NCI-H2196 (cell line): ENCODE data around the gene KLHL5.

Source experiments
- DNase-seq: peaks from one replicate; lab custom pipeline; 2025; ENCODE audit not compliant: unreplicated experiment; lab: John Stamatoyannopoulos, UW

Gene KLHL5

DNA sequence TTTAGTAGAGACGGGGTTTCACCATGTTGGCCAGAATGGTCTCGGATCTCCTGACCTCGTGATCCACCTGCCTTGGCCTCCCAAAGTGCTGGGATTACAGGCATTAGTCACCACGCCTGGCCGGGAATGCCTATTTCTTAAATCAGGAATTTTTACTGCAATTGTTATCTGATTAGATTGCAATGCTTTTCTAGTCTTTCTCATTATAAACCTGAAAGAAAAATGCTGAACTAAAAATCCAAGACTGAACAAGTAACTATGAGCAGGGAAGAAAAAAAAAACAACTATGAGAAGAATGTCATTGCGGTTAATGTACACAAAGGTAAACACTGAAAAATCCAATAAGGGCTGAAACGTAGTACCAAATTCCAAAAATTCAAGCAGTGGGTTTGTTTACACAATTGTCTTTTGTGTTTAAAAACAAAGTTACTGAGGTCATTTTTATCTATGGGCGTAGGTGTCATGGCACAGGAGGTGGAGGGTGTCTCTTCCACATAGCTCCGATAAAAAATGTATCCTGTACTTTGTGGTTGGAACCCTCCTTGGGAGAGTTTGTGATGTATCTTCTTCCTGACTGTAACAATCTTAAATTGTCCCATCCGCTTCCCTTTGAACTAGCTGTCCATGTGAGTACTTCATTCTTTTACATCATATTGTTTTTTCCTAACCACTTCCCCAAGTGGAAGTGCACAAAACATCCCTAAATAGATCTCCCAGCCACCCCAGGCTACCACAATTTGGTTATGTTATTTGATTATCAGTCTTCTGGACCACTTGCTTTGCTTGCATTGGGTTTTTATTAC, 18.8 kb upstream of the KLHL5 start:
- no peak for DNase-seq

- no peak for DNase-seq
Measured at GRCh38 chr4:39043861-39044363, 18.1 kb upstream of the KLHL5 start.

GRCh38 chr4:39044364-39044955, 17.6 kb upstream of the KLHL5 start:
- DNase-seq, result peak; percentile 73

DNA sequence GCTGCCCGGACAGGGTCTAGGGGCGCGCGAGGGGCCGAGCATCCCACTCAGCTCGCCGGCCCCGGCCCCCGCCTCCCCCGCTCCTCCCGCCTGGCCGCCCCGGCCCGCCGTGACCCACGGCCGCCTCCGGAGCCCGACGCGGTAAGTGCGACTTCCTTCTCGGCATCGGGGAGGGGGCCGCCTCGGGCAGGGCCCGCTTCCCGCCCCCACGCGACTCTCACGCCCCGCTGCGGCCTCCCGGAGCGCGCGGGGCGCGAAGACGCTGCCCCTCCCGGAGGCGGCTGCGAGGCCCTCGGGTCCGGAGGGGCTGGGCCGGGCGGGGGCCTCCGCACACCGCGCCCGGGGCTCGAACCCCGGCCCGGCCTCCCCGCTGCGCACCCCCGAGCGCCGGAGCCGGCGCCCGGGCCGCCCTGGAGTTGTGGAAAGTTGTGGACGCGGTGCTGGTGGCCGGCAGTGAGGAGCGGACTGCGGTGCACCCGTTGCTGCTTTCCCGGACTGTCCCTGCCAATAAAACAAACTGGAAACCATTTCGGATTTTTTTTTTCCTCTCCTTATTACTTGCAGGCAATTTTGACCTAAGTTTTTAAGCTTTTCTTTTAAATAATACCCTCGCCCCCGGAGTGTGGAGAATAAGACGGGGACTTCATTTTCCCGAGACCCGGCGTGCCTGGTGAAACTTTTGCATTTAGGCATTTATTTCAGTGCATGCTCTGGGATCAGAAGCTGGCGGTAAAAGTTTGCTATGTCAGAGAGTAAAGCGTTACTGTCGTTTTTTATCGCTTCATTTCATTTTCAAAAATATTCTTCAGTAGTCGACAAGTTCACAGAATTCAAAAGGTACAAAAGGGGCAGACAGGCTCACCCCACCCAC, 16.8 kb upstream of the KLHL5 start:
- DNase-seq, result peak; percentile 47

DNA sequence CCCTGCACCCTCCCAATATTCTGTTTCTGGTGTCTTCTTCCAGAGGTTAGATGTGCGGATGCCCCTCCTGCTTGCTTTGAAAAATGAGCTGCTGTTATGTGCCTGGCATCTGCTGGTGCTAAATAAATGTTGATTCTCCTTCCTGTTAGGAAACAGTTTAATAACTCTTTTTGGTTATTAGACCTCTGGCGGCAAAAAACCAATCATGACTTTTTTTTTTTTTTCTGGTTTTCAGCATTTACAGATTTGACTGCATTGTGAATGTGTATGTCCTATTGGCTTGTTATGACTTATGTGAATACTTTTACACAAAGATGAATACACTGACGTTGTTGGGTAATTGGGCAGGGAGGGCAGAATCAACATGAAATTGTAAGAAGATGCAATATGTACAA, 16.2 kb upstream of the KLHL5 start:
- no peak for DNase-seq

DNA sequence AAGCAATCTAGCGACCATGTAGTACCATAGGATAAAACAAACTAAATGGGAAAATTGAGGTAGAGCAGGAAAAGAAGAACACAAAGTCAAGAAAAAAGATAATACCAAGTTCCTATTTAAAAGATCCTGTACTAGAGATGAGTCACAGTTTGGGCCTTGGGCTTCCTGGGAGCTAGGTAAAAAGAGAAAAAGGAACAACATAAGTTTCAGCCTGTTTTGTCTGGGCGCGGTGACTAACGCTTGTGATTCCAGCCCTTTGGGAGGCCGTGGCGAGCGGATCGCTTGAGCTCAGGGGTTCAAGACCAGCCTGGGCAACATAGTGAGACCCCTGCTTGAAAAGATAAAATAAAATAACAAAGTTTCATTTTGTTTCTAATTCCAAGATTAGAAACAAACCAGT, 15.8 kb upstream of the KLHL5 start:
- DNase-seq, result no peak

GRCh38 chr4:39047681-39048080, 14.4 kb upstream of the KLHL5 start:
- no peak for DNase-seq

DNA sequence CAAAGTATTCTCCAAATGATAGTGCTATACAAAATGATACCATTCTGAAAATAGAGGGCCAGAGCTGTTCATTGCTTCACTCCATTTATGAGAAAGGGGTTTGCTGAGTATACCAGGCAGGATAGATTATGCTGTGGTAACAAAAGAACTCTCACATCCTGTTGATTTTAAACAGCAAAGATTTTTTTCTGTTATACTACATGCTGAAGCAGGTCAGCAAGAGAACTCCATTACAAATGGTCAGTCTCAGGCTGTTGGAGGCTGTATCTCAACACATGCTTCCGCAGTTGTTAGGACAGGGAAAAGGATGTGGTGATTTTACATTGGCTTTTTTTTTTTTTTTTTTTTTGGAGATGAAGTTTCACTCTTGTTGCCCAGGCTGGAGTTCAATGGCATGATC, 13.7 kb upstream of the KLHL5 start:
- DNase-seq, result no peak

GRCh38 chr4:39050590-39050989, 11.4 kb upstream of the KLHL5 start:
- DNase-seq, result no peak

DNA sequence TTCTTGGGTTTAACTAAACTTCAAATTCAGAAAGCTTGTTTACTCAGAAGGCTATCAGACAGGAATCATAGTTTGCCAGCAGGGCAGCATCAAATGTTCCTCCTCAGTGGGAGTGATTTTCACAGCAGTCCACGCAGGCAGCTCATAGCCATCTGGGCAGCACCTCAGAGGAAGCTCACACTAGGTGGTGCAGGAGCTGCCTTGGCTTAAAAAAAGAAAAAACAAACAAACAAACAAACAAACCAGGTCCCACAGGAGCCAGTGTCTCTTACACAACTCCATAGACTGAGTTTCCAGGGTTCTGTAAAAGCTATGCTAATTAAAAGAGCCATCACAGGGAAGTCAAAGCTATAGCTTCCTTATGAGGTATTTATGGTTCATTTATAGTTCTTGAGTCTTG, 10.5 kb upstream of the KLHL5 start:
- no peak for DNase-seq

- DNase-seq, result no peak
Measured at GRCh38 chr4:39053983-39054382, 8.0 kb upstream of the KLHL5 start.

- DNase-seq, result no peak
Measured at GRCh38 chr4:39054497-39054896, 7.5 kb upstream of the KLHL5 start.

GRCh38 chr4:39056023-39056422, 6.0 kb upstream of the KLHL5 start:
- no peak for DNase-seq

GRCh38 chr4:39061457-39061856, 575 bp upstream of the KLHL5 start:
- no peak for DNase-seq

- no peak for DNase-seq
Measured at GRCh38 chr4:39062770-39063097, 702 bp downstream of the KLHL5 start.

DNA sequence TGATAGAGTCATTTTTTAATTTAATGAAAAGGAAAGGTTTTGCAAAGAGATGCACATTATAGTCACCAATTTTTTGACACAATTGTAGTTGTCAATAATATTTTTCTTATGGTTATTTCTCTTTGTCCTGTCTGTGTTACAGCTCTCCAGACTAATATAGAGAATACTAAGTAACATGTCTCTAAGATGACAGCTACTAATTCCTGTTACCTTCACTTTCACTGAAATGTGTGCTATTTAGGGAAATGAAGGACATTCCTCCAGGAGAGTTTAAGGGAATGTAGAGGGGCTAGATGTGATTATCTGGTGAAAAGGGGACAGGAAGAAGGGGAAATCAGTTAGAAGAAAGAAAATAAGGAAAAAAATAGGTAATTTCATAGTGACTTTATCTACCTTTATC, 1.4 kb downstream of the KLHL5 start:
- DNase-seq, result no peak

GRCh38 chr4:39066371-39066770, 4.3 kb downstream of the KLHL5 start:
- DNase-seq, result no peak

- DNase-seq, result no peak
Measured at GRCh38 chr4:39067031-39067430, 5.0 kb downstream of the KLHL5 start.

DNA sequence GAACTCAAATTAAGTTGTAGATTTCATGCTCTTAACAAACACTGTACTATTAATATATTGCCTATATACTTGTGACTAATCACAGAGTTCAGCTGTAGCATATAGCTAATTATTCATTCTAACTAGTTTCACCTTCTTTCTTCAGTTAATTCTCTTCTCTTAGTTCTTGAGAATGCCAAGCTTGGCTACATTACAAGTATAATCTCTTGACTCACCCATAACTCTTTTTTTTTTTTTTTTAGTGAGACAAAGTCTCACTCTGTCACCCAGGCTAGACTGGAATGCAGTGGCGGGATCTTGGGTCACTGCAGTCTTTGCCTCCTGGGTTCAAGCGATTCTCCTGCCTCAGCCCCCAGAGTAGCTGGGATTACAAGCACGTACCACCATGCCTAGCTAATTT, 5.4 kb downstream of the KLHL5 start:
- no peak for DNase-seq

DNA sequence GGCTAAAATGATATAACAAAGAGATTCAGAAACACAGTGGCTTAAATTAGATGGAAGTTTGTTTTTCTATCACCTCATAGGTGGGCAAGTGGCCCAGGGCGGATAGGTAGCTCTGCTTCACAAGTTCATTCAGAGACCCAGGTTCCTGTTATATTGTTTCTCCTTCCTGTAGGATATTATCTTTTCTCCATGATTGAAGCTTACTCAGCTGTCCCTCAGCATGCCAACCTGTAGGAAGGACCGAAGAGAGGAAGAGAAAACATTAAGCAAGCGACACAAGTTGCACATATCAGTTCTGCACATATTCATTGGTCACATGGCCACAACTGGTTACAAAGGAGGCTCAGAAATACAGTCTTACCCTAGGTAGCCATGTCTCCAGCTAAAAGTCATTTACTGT, 6.9 kb downstream of the KLHL5 start:
- DNase-seq, result no peak

GRCh38 chr4:39078829-39079228, 16.8 kb downstream of the KLHL5 start:
- no peak for DNase-seq

GRCh38 chr4:39083164-39083563, 21.1 kb downstream of the KLHL5 start:
- no peak for DNase-seq
